ENCODE data around the gene CYP26A1. TPM values are rescaled to one million over a fixed set of nuclear protein-coding genes. Genes with fewer than 3 reads are reported as not detected.

Gene CYP26A1
- total and polyA plus RNA-seq, 7 donors, result 0.04 TPM; not detected in 6

DNA sequence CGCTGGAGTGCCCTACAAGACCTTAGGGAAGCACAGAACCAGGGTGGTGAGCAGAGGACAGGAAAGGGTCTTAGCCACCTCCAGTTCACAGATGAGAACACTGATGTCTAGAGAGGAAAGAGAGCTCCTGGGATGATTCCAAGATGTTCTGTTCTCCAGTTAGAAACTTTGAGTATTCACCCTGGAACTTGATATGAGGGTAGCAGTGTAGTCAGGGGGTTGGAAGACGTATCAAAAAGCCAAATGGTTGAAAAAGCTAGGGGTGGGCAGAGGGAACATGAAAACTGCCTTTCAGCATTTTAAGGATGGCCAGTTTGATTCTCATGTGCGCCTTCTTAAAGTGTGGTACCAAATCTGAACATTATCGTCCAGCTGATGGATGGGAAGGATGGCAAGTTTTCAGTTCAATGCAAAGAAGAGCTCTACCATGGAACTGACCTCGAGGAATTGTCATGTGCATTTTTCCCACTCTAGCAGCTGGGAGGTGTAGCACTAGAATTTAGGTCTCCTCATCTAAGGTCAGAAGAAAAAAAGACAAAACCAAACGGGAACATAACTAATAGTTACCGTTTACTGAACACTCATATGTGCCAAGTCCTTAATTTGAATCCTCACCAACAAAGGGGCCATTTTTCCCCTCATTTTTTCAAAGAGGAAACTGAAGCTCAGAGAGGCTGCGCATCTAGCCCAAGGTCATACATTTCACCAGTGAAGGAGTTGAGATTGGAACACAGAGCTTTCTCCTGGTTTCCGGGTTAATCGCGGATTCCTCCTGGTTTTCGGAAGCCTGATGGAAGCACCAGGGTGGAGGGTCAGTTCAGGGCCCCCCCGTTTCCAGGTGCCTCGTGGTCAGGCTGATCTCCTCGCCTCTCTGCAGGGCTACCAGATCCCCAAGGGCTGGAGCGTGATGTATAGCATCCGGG, 6.0 kb upstream of the CYP26A1 start:
- no peak for TF ChIP-seq CTCF (IDR thresholded peaks at IDR 0.05)
- ATAC-seq (no peak), DNase-seq (no peak)
- intact Hi-C loops (cut with DNase I), result no loop called here
- Histone ChIP-seq H3K4me1 (peaks cover 14% of the 10 kb centered on the region), H3K27ac (no peak overlapping the region), H3K36me3 (ENCODE audit: insufficient read depth in 1 of 2, low read depth in 1 of 2) (no peaks in the 10 kb centered on the region), H3K27me3 (ENCODE audit: insufficient read depth in 3 of 3, low read length in 2 of 3) (peaks cover 4 to 91% (median 28%) of the 10 kb centered on the region in 3 donors), H3K9me3 (no peaks in the 10 kb centered on the region), H3K4me3 (no peak overlapping the region)
- 8 to 13% (median 9%) methylated on average over 17 of the region's 17 CpGs for WGBS, 3 donors

- peaks cover 14% of the 10 kb centered on the region for H3K4me1 ChIP-seq
- no peak overlapping the region for H3K27ac ChIP-seq
- intact Hi-C loops (cut with DNase I), result no loop called here
- H3K4me3 ChIP-seq, result peak overlapping the region; percentile 22
- no peaks in the 10 kb centered on the region for H3K36me3 ChIP-seq (ENCODE audit: insufficient read depth in 1 of 2, low read depth in 1 of 2)
- H3K27me3 ChIP-seq (ENCODE audit: insufficient read depth in 3 of 3, low read length in 2 of 3), result peaks cover 4 to 91% (median 31%) of the 10 kb centered on the region in 3 donors
- H3K9me3 ChIP-seq, result no peaks in the 10 kb centered on the region
- 2% methylated on average over 72 to 73 of the region's 73 CpGs for WGBS, 3 donors
- no peak for ATAC-seq
- no peak for TF ChIP-seq CTCF (IDR thresholded peaks at IDR 0.05)
- DNase-seq, result no peak
Observed at GRCh38 chr10:93068411-93069244, 5.1 kb upstream of the CYP26A1 start.

DNA sequence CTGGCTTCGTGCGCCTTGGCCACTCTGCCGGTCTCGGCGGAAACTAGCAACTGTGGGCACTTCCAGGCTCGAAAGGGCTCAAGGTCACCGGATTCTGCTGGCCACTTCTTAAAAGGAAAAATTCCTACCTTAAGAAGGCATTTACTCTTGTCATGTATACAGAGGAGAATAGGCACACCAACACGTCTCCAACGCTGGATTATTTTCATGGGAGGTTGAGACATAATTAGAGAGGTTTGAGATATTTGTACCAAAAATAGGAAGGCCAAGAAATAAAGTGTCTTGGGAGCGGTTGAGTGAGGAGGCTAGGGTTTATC, 4.5 kb upstream of the CYP26A1 start:
- Histone ChIP-seq H3K4me1 (peaks cover 18% of the 10 kb centered on the region), H3K27me3 (ENCODE audit: insufficient read depth in 3 of 3, low read length in 2 of 3) (peaks cover 4 to 92% (median 31%) of the 10 kb centered on the region in 3 donors), H3K4me3 (no peak overlapping the region), H3K36me3 (ENCODE audit: insufficient read depth in 1 of 2, low read depth in 1 of 2) (no peaks in the 10 kb centered on the region), H3K9me3 (no peaks in the 10 kb centered on the region), H3K27ac (no peak overlapping the region)
- no peak for TF ChIP-seq CTCF (IDR thresholded peaks at IDR 0.05)
- DNase-seq (no peak), ATAC-seq (no peak)
- WGBS, 3 donors, result 24 to 27% (median 24%) methylated on average over 10 of the region's 10 CpGs
- intact Hi-C loops (cut with DNase I), result no loop called here

DNA sequence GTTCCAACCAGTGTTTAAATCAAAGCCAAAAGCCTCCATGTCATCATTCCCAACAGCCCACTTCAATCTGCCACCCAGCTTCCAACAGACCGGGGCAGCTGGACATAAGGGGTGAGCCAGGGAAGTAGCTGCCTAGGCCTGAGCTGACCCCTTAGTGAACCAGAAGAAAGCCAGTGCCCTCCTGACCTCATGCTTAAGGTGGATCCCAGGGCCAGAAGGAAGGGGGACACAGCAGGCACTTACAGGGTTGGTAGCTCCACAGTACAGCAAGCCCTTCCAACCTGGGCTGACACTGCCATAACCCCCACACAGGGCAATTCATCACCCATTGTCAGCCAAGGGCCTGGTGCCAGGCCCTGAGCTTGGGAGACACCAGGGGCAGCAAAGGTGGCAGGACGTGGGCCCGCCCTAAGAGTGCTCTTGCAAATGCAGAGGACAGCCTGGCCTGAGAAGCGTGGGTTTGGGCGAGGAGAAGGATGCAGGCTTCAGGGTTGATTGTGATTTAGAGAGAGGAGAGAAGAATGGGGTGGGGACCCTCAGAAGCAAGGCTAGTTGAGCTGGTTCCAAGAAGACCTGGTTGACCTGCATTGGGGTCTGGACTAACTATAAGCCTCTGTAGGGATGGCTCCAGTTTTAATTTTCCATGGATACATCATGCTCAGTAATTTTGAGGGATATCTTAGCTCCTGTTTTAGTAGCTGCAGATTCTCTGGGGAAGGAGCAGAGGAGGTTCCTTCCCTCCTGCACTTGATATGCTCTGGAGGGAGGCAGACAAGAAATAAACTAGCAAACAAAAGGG, 3.1 kb upstream of the CYP26A1 start:
- no peak for TF ChIP-seq CTCF (IDR thresholded peaks at IDR 0.05)
- Histone ChIP-seq H3K27me3 (ENCODE audit: insufficient read depth in 3 of 3, low read length in 2 of 3) (peaks cover 0 to 92% (median 33%) of the 10 kb centered on the region in 3 donors), H3K9me3 (no peaks in the 10 kb centered on the region), H3K4me3 (no peak overlapping the region), H3K27ac (no peak overlapping the region), H3K36me3 (ENCODE audit: insufficient read depth in 1 of 2, low read depth in 1 of 2) (no peaks in the 10 kb centered on the region), H3K4me1 (peaks cover 21% of the 10 kb centered on the region)
- ATAC-seq (no peak), DNase-seq (no peak)
- intact Hi-C loops (cut with DNase I), result no loop called here
- 71 to 73% (median 72%) methylated on average over 5 of the region's 5 CpGs for WGBS, 3 donors

All from psoas muscle (tissue), 8 donors.